Ovary (tissue), 3 donors: ENCODE data around the gene NNMT.

Experiments
- EP300 ChIP-seq: sonication (generic); formaldehyde crosslinking; IDR thresholded peaks from one replicate; pipeline ENCODE4 v1.6.1; 2017; ENCODE audit warnings: antibody characterized with exemption
- POLR2A ChIP-seq: fragments of 450-650 bp; IDR thresholded peaks from one replicate; pipeline ENCODE4 v1.6.1; 2017; ENCODE audit warnings: antibody characterized with exemption, mild to moderate bottlenecking, moderate library complexity
- TF ChIP-seq, protein P1 (sequence below), 3 donors: fragments of 450-650 bp in 2 of 3; fragments of 200-600 bp in 1 of 3; IDR thresholded peaks; one replicate each; pipeline versions ENCODE4 v1.5.1 to v1.8.0; 2016 to 2022; ENCODE audit warnings: antibody characterized with exemption in 3 of 3, mild to moderate bottlenecking in 1 of 3
- donor health status: DM: no; HTN: no; CAD: no.

DNA sequence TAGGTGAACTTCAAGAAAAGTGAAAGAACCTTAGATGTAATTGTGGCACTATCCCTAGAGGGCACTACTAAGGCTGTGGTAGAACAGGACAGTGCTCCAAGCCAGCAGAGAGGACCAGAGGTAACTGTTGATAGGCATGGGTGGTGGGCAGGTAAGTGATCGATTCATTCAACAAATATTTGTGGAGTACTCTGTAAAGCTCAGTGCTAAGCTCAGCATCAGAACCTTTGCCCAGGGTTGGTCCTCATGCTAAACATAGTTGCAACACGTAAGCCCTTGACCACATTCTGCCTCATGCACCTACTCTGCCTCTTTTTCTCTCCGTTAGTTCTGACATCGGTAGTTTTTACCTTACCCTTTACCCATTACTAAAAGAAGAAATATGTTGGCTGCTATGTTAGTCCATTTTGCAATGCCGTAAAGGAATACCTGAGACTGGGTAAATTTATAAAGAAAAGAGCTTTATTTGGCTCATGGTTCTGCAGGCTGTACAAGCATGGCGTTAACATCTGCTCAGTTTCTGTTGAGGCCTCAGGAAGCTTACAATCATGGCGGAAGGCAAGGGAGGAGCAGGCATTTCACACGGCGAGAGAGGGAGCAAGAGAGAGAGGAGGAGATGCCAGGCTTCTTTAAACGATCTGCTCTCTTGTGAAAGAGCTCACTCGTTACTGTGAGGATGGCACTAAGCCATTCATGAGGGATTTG lies 18.4 kb upstream of the NNMT start:
- TF ChIP-seq, protein P1, sequence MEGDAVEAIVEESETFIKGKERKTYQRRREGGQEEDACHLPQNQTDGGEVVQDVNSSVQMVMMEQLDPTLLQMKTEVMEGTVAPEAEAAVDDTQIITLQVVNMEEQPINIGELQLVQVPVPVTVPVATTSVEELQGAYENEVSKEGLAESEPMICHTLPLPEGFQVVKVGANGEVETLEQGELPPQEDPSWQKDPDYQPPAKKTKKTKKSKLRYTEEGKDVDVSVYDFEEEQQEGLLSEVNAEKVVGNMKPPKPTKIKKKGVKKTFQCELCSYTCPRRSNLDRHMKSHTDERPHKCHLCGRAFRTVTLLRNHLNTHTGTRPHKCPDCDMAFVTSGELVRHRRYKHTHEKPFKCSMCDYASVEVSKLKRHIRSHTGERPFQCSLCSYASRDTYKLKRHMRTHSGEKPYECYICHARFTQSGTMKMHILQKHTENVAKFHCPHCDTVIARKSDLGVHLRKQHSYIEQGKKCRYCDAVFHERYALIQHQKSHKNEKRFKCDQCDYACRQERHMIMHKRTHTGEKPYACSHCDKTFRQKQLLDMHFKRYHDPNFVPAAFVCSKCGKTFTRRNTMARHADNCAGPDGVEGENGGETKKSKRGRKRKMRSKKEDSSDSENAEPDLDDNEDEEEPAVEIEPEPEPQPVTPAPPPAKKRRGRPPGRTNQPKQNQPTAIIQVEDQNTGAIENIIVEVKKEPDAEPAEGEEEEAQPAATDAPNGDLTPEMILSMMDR (IDR thresholded peaks at IDR 0.05), result no peak
- TF ChIP-seq EP300 (no peak), POLR2A (no peak)
